Left ventricle myocardium inferior (tissue), 1 donor: ENCODE results near the gene ZNF397. TPM values are rescaled to one million over a fixed set of nuclear protein-coding genes. Genes with fewer than 3 reads are reported as not detected.
"Not testable (repeated sequence)": the region's sequence is repeated elsewhere in the genome, so short reads cannot be mapped to it uniquely, and the experiment has no call there.

Source experiments
- DNase-seq: peaks from one replicate; pipeline ENCODE4 v3.0.0-alpha.2; 2020
- H3K27ac ChIP-seq: fragments of 200-600 bp; replicated peaks from 2 replicates; pipeline ENCODE4 v1.8.0; 2021
- H3K27me3 ChIP-seq: fragments of 200-600 bp; 2 replicates; pipeline ENCODE4 v1.8.0; 2021; ENCODE audit warnings: low read depth
- H3K36me3 ChIP-seq: fragments of 200-600 bp; 2 replicates; pipeline ENCODE4 v1.8.0; 2021
- H3K4me1 ChIP-seq: fragments of 200-600 bp; 2 replicates; pipeline ENCODE4 v1.8.0; 2021
- H3K4me3 ChIP-seq: fragments of 200-600 bp; 2 replicates; pipeline ENCODE4 v1.8.0; 2021; ENCODE audit warnings: mild to moderate bottlenecking, moderate library complexity
- H3K9me3 ChIP-seq: fragments of 200-600 bp; replicated peaks from 2 replicates; pipeline ENCODE4 v1.8.0; 2021
- intact Hi-C: fragments of 100-400 bp; cut with micrococcal nuclease; formaldehyde crosslinking; loops from one replicate; pipeline ENCODE4 v1.11.0; 2022
- total RNA-seq: library from RNA; stranded (reverse); fragmentation: NEBNext Ultra II Directional; extraction: Animal tissue kit (Norgen Biotek cat#: 25700); gene quantifications from one replicate; pipeline ENCODE4 v1.2.1, GENCODE V29; 2021
- TF ChIP-seq, protein P1 (sequence below): fragments of 200-600 bp; IDR thresholded peaks from 2 replicates; pipeline ENCODE4 v1.8.0; 2021; ENCODE audit warnings: antibody characterized with exemption, mild to moderate bottlenecking, borderline replicate concordance
- donor health status: DM: no; HTN: yes; CAD: no; lungs with severe emphysema.

The ZNF397 gene
- total RNA-seq, 1 donor from 2014 or later: 13.4 TPM

DNA sequence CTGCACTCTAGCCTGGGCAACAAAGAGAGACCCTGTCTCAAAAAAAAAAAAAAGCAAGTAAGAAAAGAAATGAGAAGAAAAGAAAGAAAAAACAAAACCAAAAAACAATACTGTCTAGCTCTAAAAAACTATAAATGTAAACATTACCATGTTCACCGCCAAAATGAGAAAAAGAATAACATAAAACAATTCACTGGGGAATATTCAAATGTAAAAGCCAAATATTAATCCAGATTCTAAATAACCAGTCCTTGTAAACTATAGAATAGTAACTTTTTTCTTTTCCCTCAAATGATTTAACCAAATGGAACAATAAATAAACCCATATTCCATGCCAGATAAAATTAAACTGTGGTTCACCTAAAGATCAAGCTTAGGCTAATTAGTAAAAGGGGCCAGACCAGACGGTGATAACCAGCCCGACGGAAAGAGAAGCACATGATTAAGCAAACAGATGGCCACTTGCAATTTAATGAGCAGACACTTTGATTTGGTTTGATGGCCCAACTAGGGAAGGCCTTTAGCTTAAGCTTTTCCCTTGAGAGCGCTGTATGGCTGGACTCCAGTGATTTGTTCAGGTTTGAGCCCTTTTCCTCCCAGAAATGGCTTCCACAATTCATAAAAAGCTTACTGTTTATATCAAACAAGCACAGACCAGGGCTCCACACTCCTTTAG, 39.4 kb upstream of the ZNF397 start:
- H3K9me3 ChIP-seq: peaks cover 12% of the 10 kb centered on the region
- intact Hi-C loops: no loop called here
- TF ChIP-seq, protein P1, sequence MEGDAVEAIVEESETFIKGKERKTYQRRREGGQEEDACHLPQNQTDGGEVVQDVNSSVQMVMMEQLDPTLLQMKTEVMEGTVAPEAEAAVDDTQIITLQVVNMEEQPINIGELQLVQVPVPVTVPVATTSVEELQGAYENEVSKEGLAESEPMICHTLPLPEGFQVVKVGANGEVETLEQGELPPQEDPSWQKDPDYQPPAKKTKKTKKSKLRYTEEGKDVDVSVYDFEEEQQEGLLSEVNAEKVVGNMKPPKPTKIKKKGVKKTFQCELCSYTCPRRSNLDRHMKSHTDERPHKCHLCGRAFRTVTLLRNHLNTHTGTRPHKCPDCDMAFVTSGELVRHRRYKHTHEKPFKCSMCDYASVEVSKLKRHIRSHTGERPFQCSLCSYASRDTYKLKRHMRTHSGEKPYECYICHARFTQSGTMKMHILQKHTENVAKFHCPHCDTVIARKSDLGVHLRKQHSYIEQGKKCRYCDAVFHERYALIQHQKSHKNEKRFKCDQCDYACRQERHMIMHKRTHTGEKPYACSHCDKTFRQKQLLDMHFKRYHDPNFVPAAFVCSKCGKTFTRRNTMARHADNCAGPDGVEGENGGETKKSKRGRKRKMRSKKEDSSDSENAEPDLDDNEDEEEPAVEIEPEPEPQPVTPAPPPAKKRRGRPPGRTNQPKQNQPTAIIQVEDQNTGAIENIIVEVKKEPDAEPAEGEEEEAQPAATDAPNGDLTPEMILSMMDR: no peak
- H3K27ac ChIP-seq: no peak overlapping the region
- no peaks in the 10 kb centered on the region for H3K27me3 ChIP-seq
- H3K4me1 ChIP-seq: peaks cover 5% of the 10 kb centered on the region
- no peak for DNase-seq
- H3K4me3 ChIP-seq: no peak overlapping the region
- no peaks in the 10 kb centered on the region for H3K36me3 ChIP-seq

DNA sequence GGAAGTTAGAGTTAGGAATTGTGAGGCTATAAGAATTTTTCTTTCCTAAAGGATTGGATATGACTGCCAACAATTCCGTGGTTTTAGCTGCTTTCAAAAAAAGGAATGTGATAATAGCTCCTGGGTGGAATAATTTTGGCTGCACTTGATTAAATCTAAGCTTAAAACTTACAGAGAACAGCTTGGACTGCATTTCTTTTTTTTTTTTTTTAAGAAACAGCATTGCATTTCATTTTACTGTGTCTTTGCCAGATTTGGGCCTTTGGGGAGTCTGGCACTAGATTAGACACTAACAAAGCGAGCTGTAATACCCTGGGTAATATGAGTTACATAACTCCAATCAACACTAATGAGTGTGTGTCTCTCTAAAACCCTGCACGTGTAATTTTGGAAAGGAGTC, 37.8 kb upstream of the ZNF397 start:
- H3K27me3 ChIP-seq: no peaks in the 10 kb centered on the region
- TF ChIP-seq, protein P1: no peak
- no peak overlapping the region for H3K4me3 ChIP-seq
- no peak overlapping the region for H3K27ac ChIP-seq
- DNase-seq: no peak
- intact Hi-C loops: no loop called here
- peaks cover 12% of the 10 kb centered on the region for H3K9me3 ChIP-seq
- H3K4me1 ChIP-seq: peaks cover 5% of the 10 kb centered on the region
- no peaks in the 10 kb centered on the region for H3K36me3 ChIP-seq

DNA sequence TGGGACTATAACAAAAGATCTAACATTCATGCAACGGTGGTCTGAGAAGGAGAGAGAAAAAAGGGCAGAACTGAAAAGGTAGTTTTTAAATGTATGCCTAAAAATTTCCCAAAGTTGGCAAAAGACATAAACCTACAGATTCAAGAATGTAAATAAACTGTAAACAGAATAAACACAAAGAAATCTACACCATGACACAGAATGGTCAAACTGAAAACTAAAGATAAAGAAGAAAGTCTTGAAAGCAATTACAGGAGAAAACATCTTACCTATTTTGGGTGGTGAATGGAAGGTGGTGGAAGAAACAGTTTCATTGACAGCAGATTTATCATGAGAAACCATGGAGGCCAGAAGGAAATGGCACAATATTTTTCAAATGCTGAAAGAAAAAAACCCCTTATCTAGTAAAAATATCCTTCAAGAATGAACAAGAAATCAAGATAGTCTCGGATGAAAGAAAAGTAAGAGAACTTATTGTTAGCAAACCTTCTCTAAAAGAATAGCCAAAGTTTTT, 35.6 kb upstream of the ZNF397 start:
- no peaks in the 10 kb centered on the region for H3K36me3 ChIP-seq
- TF ChIP-seq, protein P1: no peak
- peaks cover 5% of the 10 kb centered on the region for H3K4me1 ChIP-seq
- intact Hi-C loops: no loop called here
- H3K9me3 ChIP-seq: peaks cover 12% of the 10 kb centered on the region
- no peak for DNase-seq
- H3K4me3 ChIP-seq: no peak overlapping the region
- no peaks in the 10 kb centered on the region for H3K27me3 ChIP-seq
- no peak overlapping the region for H3K27ac ChIP-seq

DNA sequence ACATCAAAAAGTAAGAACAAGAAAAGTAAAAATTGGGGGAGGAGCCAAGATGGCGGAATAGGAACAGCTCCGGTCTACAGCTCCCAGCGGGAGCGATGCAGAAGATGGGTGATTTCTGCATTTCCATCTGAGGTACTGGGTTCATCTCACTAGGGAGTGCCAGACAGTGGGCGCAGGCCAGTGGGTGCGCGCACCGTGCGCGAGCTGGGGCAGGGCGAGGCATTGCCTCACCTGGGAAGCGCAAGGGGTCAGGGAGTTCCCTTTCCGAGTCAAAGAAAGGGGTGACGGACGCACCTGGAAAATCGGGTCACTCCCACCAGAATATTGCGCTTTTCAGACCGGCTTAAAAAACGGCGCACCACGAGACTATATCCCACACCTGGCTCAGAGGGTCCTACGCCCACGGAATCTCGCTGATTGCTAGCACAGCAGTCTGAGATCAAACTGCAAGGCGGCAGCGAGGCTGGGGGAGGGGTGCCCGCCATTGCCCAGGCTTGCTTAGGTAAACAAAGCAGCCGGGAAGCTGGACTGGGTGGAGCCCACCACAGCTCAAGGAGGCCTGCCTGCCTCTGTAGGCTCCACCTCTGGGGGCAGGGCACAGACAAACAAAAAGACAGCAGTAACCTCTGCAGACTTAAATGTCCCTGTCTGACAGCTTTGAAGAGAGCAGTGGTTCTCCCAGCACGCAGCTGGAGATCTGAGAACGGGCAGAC, 34.9 kb upstream of the ZNF397 start:
- H3K4me1 ChIP-seq: not testable (repeated sequence)

DNA sequence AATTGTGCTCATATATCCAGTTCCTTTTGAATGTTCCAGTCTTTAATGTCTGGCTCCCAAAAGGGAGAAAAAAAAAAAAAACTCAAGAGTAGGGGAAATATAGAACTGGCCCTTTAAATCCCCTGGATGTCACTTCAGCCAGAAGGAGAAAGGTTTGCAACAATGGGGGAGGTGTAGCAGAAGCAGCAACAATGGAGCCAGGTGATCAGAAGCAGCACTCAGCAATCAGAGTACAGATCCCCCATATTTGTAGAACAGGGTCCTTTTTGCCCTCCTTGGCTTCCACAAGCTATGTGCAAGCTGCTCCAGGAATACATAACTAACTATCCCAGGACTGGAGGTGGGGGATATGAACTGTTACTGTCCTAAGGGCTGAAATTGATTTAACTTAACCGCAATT, 25.8 kb upstream of the ZNF397 start:
- Histone ChIP-seq H3K4me1 (no peaks in the 10 kb centered on the region), H3K27me3 (no peaks in the 10 kb centered on the region), H3K4me3 (no peak overlapping the region), H3K27ac (no peak overlapping the region), H3K36me3 (no peaks in the 10 kb centered on the region), H3K9me3 (no peaks in the 10 kb centered on the region)
- TF ChIP-seq, protein P1: no peak
- intact Hi-C loops: no loop called here
- DNase-seq: no peak

More for the DNA sequence above, 34.9 kb upstream of the ZNF397 start:
- intact Hi-C loops, H3K4me3 ChIP-seq, H3K27ac ChIP-seq, H3K27me3 ChIP-seq, DNase-seq, H3K36me3 ChIP-seq: not testable (repeated sequence)
- H3K9me3 ChIP-seq: peaks cover 12% of the 10 kb centered on the region

DNA sequence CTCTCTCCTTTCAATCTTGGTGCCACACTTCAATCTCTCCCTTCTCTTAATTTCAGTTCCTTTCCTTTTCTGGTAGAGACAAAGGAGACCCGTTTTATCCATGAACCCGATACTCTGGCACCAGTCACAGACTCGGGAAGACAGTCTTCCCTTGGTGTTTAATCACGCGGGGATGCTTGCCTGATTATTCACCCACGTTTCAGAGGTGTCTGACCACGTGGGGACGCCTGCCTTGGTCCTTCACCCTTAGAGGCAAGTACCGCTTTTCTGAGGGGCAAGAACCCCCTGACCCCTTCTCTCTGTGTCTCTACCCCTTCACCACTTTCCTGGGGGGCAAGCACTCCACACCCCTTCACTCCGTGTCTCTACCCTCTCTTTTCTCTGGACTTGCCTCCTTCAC, 24.2 kb upstream of the ZNF397 start:
- DNase-seq, intact Hi-C loops, H3K4me3 ChIP-seq, H3K27me3 ChIP-seq, H3K36me3 ChIP-seq, H3K9me3 ChIP-seq, H3K4me1 ChIP-seq, H3K27ac ChIP-seq: not testable (repeated sequence)

DNA sequence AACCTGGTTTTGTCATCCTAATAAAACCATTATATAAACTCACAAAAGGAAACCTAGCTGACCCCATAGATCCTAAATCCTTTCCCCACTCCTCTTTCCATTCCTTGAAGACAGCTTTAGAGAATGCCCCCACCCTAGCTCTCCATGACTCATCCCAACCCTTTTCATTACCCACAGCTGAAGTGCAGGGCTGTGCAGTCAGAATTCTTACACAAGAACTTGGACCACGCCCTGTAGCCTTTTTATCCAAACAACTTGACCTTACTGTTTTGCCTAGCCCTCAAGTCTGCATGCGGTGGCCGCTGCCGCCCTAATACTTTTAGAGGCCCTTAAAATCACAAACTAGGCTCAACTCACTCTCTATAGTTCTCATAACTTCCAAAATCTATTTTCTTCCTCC, 21.5 kb upstream of the ZNF397 start:
- H3K27ac ChIP-seq, H3K4me1 ChIP-seq, H3K27me3 ChIP-seq, intact Hi-C loops, H3K4me3 ChIP-seq, DNase-seq, H3K9me3 ChIP-seq, H3K36me3 ChIP-seq: not testable (repeated sequence)
